SJSA1 (cell line): ENCODE measurements around the gene LSAMP. TPM values are rescaled to one million over a fixed set of nuclear protein-coding genes. Genes with fewer than 3 reads are reported as not detected.
"Not testable (repeated sequence)": the region's sequence is repeated elsewhere in the genome, so short reads cannot be mapped to it uniquely, and the experiment has no call there.

Experiments
- DNase-seq, 2 experiments: peaks; one replicate each; pipeline ENCODE4 v3.0.0-alpha.2; 2015 to 2020; ENCODE audit warnings: low spot score in 2 of 2, low read depth in 1 of 2
- H3K27ac ChIP-seq: fragments of 250-450 bp; sonication (Bioruptor Pico); 2 replicates; pipeline ENCODE4 v1.5.1; 2020; ENCODE audit warnings: mild to moderate bottlenecking, moderate library complexity
- H3K27me3 ChIP-seq: fragments of 250-450 bp; sonication (Bioruptor Pico); replicated peaks from 2 replicates; pipeline ENCODE4 v1.5.1; 2020; ENCODE audit warnings: mild to moderate bottlenecking, moderate library complexity
- H3K36me3 ChIP-seq: fragments of 250-450 bp; sonication (Bioruptor Pico); 2 replicates; pipeline ENCODE4 v1.5.1; 2020; ENCODE audit warnings: mild to moderate bottlenecking
- H3K4me1 ChIP-seq: fragments of 250-450 bp; sonication (Bioruptor Pico); replicated peaks from 2 replicates; pipeline ENCODE4 v1.6.1; 2021; ENCODE audit warnings: mild to moderate bottlenecking
- H3K4me3 ChIP-seq: fragments of 250-450 bp; sonication (Bioruptor Pico); 2 replicates; pipeline ENCODE4 v1.5.1; 2020; ENCODE audit warnings: mild to moderate bottlenecking
- H3K9me3 ChIP-seq: fragments of 250-450 bp; sonication (Bioruptor Pico); replicated peaks from 2 replicates; pipeline ENCODE4 v1.5.1; 2020; ENCODE audit warnings: mild to moderate bottlenecking
- total RNA-seq: library from RNA; depleted of rRNA; stranded (reverse); fragments of >200 nt; shearing (Covaris generic); gene quantifications from 2 replicates; pipeline ENCODE4 v1.2.3, GENCODE V29; 2014

The LSAMP gene
- total RNA-seq, 1 experiment from 2014 or later, result not detected

GRCh38 chr3:115787818-115788217 is 657.5 kb downstream of the LSAMP start:
- H3K9me3 ChIP-seq, result no peaks in the 10 kb centered on the region
- H3K4me3 ChIP-seq, result no peak overlapping the region
- H3K36me3 ChIP-seq, result no peaks in the 10 kb centered on the region
- no peaks in the 10 kb centered on the region for H3K27me3 ChIP-seq
- H3K4me1 ChIP-seq, result peaks cover 66% of the 10 kb centered on the region
- no peak for DNase-seq
- peak overlapping the region; percentile 98 for H3K27ac ChIP-seq

GRCh38 chr3:115785782-115786181 is 659.5 kb downstream of the LSAMP start:
- no peak overlapping the region for H3K4me3 ChIP-seq

GRCh38 chr3:115784739-115785536 is 660.3 kb downstream of the LSAMP start:
- Histone ChIP-seq H3K27ac (peak overlapping the region; percentile 89), H3K27me3 (no peaks in the 10 kb centered on the region), H3K4me3 (peak overlapping the region; percentile 51), H3K9me3 (no peaks in the 10 kb centered on the region), H3K36me3 (no peaks in the 10 kb centered on the region), H3K4me1 (peaks cover 37% of the 10 kb centered on the region)
- DNase-seq, result peak; percentile 43 to 59

More at GRCh38 chr3:115785782-115786181, 659.5 kb downstream of the LSAMP start:
- Histone ChIP-seq H3K9me3 (no peaks in the 10 kb centered on the region), H3K27ac (peak overlapping the region; percentile 89), H3K4me1 (peaks cover 46% of the 10 kb centered on the region), H3K36me3 (no peaks in the 10 kb centered on the region), H3K27me3 (no peaks in the 10 kb centered on the region)
- no peak for DNase-seq

- Histone ChIP-seq H3K4me1 (peaks cover 29% of the 10 kb centered on the region), H3K36me3 (no peaks in the 10 kb centered on the region), H3K27ac (peak overlapping the region; percentile 89), H3K4me3 (peak overlapping the region; percentile 51), H3K9me3 (no peaks in the 10 kb centered on the region), H3K27me3 (no peaks in the 10 kb centered on the region)
- peak; percentile 91 to 94 for DNase-seq
Measured at GRCh38 chr3:115783938-115784738, 661.1 kb downstream of the LSAMP start.

GRCh38 chr3:115783426-115783825 is 661.9 kb downstream of the LSAMP start:
- H3K36me3 ChIP-seq, H3K27me3 ChIP-seq, H3K9me3 ChIP-seq, DNase-seq: not testable (repeated sequence)
- peak overlapping the region; percentile 51 for H3K4me3 ChIP-seq
- H3K27ac ChIP-seq, result peak overlapping the region; percentile 89
- H3K4me1 ChIP-seq, result peaks cover 24% of the 10 kb centered on the region

- DNase-seq, result no peak
- Histone ChIP-seq H3K9me3 (no peaks in the 10 kb centered on the region), H3K36me3 (no peaks in the 10 kb centered on the region), H3K27me3 (no peaks in the 10 kb centered on the region), H3K27ac (no peak overlapping the region), H3K4me3 (no peak overlapping the region), H3K4me1 (no peaks in the 10 kb centered on the region; the same call in 1 of the 2 replicates)
Measured at GRCh38 chr3:115779011-115779410, 666.3 kb downstream of the LSAMP start.

GRCh38 chr3:115772951-115773350 is 672.3 kb downstream of the LSAMP start:
- H3K27ac ChIP-seq, result no peak overlapping the region
- no peaks in the 10 kb centered on the region for H3K4me1 ChIP-seq
- H3K4me3 ChIP-seq, result no peak overlapping the region
- DNase-seq, result no peak
- H3K9me3 ChIP-seq, result no peaks in the 10 kb centered on the region
- H3K36me3 ChIP-seq, result no peaks in the 10 kb centered on the region
- H3K27me3 ChIP-seq, result no peaks in the 10 kb centered on the region

- Histone ChIP-seq H3K4me1 (peaks cover 12% of the 10 kb centered on the region), H3K9me3 (no peaks in the 10 kb centered on the region), H3K36me3 (no peaks in the 10 kb centered on the region), H3K4me3 (no peak overlapping the region), H3K27me3 (no peaks in the 10 kb centered on the region), H3K27ac (no peak overlapping the region)
- DNase-seq, result no peak
Measured at GRCh38 chr3:115768661-115769060, 676.6 kb downstream of the LSAMP start.

GRCh38 chr3:115766587-115767482 is 678.5 kb downstream of the LSAMP start:
- Histone ChIP-seq H3K36me3 (no peaks in the 10 kb centered on the region), H3K4me3 (no peak overlapping the region), H3K9me3 (no peaks in the 10 kb centered on the region), H3K27ac (no peak overlapping the region), H3K27me3 (no peaks in the 10 kb centered on the region), H3K4me1 (peaks cover 12% of the 10 kb centered on the region)
- peak in 1 of 2 experiments; percentile 56 for DNase-seq

- H3K36me3 ChIP-seq, result no peaks in the 10 kb centered on the region
- no peak for DNase-seq
- no peaks in the 10 kb centered on the region for H3K27me3 ChIP-seq
- H3K4me1 ChIP-seq, result peaks cover 9% of the 10 kb centered on the region
- H3K4me3 ChIP-seq, result no peak overlapping the region
- H3K27ac ChIP-seq, result no peak overlapping the region
- H3K9me3 ChIP-seq, result no peaks in the 10 kb centered on the region
Measured at GRCh38 chr3:115761927-115762305, 683.4 kb downstream of the LSAMP start.

GRCh38 chr3:115760716-115761115 is 684.6 kb downstream of the LSAMP start:
- Histone ChIP-seq H3K9me3 (no peaks in the 10 kb centered on the region), H3K36me3 (no peaks in the 10 kb centered on the region), H3K27me3 (no peaks in the 10 kb centered on the region), H3K4me3 (no peak overlapping the region), H3K4me1 (no peaks in the 10 kb centered on the region; the same call in 1 of the 2 replicates), H3K27ac (no peak overlapping the region)
- DNase-seq, result no peak

- Histone ChIP-seq H3K36me3 (no peaks in the 10 kb centered on the region), H3K4me1 (no peaks in the 10 kb centered on the region), H3K9me3 (no peaks in the 10 kb centered on the region), H3K27ac (no peak overlapping the region), H3K27me3 (no peaks in the 10 kb centered on the region), H3K4me3 (no peak overlapping the region)
- no peak for DNase-seq
Measured at GRCh38 chr3:115758076-115758763, 687.1 kb downstream of the LSAMP start.

GRCh38 chr3:115752978-115753377 is 692.3 kb downstream of the LSAMP start:
- not testable (repeated sequence) for H3K27me3 ChIP-seq, H3K36me3 ChIP-seq, H3K9me3 ChIP-seq, H3K27ac ChIP-seq, DNase-seq, H3K4me1 ChIP-seq, H3K4me3 ChIP-seq
